ENCODE data around the gene PKNOX2. TPM values are rescaled to one million over a fixed set of nuclear protein-coding genes. Genes with fewer than 3 reads are reported as not detected.

The PKNOX2 gene
- total and polyA plus RNA-seq, 4 donors = 3.1 to 10.6 (median 7.9) TPM

GRCh38 chr11:125314276-125315078, 149.9 kb downstream of the PKNOX2 start:
- ATAC-seq (ENCODE audit: insufficient read depth, low FRiP score) (no peak), DNase-seq (peak in 1 of 3 donors; percentile 34)
- Histone ChIP-seq H3K27ac (ENCODE audit: low read depth in 1 of 2, low read length in 1 of 2) (peak overlapping the region in 1 of 2 donors; percentile 50), H3K9me3 (ENCODE audit: control insufficient read depth in 4 of 4, insufficient read depth in 3 of 4, low read length in 3 of 4) (peaks cover 0 to 4% (median 0%) of the 10 kb centered on the region in 4 donors), H3K36me3 (ENCODE audit: control insufficient read depth in 4 of 4, insufficient read depth in 4 of 4, low read length in 4 of 4) (peaks cover 0 to 6% (median 0%) of the 10 kb centered on the region in 4 donors), H3K4me1 (ENCODE audit: control insufficient read depth in 5 of 5, insufficient read depth in 5 of 5, low read length in 5 of 5) (peaks cover 0 to 20% (median 5%) of the 10 kb centered on the region in 5 donors), H3K27me3 (ENCODE audit: control insufficient read depth in 3 of 3, insufficient read depth in 3 of 3, low read length in 2 of 3) (no peaks in the 10 kb centered on the region), H3K9ac (ENCODE audit: insufficient read depth in 1 of 2, low read length in 2 of 2) (no peak overlapping the region), H3K4me3 (no peak overlapping the region)
- 68 to 78% methylated on average over 17 of the region's 17 CpGs for WGBS, 2 donors
- TF ChIP-seq CTCF (IDR thresholded peaks at IDR 0.05; ENCODE audit: control extremely low read depth, extremely low read depth) = no peak

GRCh38 chr11:125315079-125315740, 150.7 kb downstream of the PKNOX2 start:
- peaks cover 0 to 4% (median 1%) of the 10 kb centered on the region in 4 donors for H3K9me3 ChIP-seq (ENCODE audit: control insufficient read depth in 4 of 4, insufficient read depth in 3 of 4, low read length in 3 of 4)
- no peak overlapping the region for H3K4me3 ChIP-seq
- H3K4me1 ChIP-seq (ENCODE audit: control insufficient read depth in 5 of 5, insufficient read depth in 5 of 5, low read length in 5 of 5) = peaks cover 0 to 20% (median 5%) of the 10 kb centered on the region in 5 donors
- H3K27me3 ChIP-seq (ENCODE audit: control insufficient read depth in 3 of 3, insufficient read depth in 3 of 3, low read length in 2 of 3) = no peaks in the 10 kb centered on the region
- DNase-seq (peak in 2 of 3 donors; percentile 38 to 58), ATAC-seq (ENCODE audit: insufficient read depth, low FRiP score) (no peak)
- H3K9ac ChIP-seq (ENCODE audit: insufficient read depth in 1 of 2, low read length in 2 of 2) = no peak overlapping the region
- WGBS, 2 donors = 67 to 76% methylated on average over 7 of the region's 7 CpGs
- H3K36me3 ChIP-seq (ENCODE audit: control insufficient read depth in 4 of 4, insufficient read depth in 4 of 4, low read length in 4 of 4) = peaks cover 0 to 6% (median 0%) of the 10 kb centered on the region in 4 donors
- peak overlapping the region in 1 of 2 donors; percentile 32 for H3K27ac ChIP-seq (ENCODE audit: low read depth in 1 of 2, low read length in 1 of 2)
- TF ChIP-seq CTCF (IDR thresholded peaks at IDR 0.05; ENCODE audit: control extremely low read depth, extremely low read depth) = no peak

- H3K27ac ChIP-seq (ENCODE audit: low read depth in 1 of 2, low read length in 1 of 2) = no peak overlapping the region
- peaks cover 0 to 17% (median 5%) of the 10 kb centered on the region in 5 donors for H3K4me1 ChIP-seq (ENCODE audit: control insufficient read depth in 5 of 5, insufficient read depth in 5 of 5, low read length in 5 of 5)
- WGBS, 2 donors = 77 to 85% methylated on average over 2 of the region's 2 CpGs
- no peak overlapping the region for H3K4me3 ChIP-seq
- H3K27me3 ChIP-seq (ENCODE audit: control insufficient read depth in 3 of 3, insufficient read depth in 3 of 3, low read length in 2 of 3) = no peaks in the 10 kb centered on the region
- ATAC-seq (ENCODE audit: insufficient read depth, low FRiP score) = no peak
- H3K36me3 ChIP-seq (ENCODE audit: control insufficient read depth in 4 of 4, insufficient read depth in 4 of 4, low read length in 4 of 4) = peaks cover 0 to 6% (median 0%) of the 10 kb centered on the region in 4 donors
- peaks cover 0 to 4% (median 1%) of the 10 kb centered on the region in 4 donors for H3K9me3 ChIP-seq (ENCODE audit: control insufficient read depth in 4 of 4, insufficient read depth in 3 of 4, low read length in 3 of 4)
- DNase-seq = no peak
- no peak overlapping the region for H3K9ac ChIP-seq (ENCODE audit: insufficient read depth in 1 of 2, low read length in 2 of 2)
- no peak for TF ChIP-seq CTCF (IDR thresholded peaks at IDR 0.05; ENCODE audit: control extremely low read depth, extremely low read depth)
Observed at GRCh38 chr11:125317416-125317815, 152.9 kb downstream of the PKNOX2 start.

All from lung (tissue), 12 donors.